Activated T-cell treated with anti-CD3 and anti-CD28 coated beads for 4 hours (primary cell): ENCODE data around the gene COL20A1.
"Not testable (repeated sequence)": the region's sequence is repeated elsewhere in the genome, so short reads cannot be mapped to it uniquely, and the experiment has no call there.

Source experiments
- DNase-seq: peaks from one replicate; pipeline ENCODE4 v3.0.0-alpha.2; 2020

COL20A1 gene

DNA sequence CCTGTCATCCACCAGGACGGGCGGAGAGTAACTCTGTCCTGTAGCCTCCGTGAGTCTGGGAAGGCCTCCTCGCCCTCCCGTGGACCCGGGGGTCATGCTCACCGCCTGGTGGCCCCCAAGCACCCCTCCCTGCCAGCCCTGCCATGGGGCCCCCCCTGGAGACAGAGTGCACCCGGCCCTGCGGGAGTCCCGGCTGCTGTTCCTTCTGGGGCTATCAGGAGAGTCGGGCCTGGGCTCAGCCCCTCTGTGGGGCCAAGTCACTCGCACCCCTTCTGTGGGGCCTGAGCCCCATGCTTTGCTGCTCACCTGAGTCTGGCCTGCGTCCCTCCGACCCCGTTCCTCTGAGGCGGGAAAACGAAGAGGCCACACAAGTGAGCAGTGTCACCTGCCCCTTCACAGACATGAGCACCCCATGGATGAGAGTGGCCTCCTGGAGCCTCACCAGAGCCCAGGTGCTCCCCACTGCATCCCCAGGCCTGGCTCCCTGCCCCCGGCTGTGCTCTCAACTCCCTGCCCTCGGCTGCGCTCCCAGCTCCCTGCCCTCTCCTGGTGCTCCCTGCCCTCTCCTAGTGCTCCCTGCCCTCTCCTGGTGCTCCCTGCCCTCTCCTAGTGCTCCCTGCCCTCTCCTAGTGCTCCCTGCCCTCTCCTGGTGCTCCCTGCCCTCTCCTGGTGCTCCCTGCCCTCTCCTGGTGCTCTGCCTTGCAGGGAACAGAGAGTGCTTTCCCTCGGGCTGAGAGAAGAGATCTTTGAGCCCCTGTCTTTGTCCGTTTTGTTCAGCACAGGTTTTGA, 72.8 kb downstream of the COL20A1 start:
- DNase-seq = no peak

DNA sequence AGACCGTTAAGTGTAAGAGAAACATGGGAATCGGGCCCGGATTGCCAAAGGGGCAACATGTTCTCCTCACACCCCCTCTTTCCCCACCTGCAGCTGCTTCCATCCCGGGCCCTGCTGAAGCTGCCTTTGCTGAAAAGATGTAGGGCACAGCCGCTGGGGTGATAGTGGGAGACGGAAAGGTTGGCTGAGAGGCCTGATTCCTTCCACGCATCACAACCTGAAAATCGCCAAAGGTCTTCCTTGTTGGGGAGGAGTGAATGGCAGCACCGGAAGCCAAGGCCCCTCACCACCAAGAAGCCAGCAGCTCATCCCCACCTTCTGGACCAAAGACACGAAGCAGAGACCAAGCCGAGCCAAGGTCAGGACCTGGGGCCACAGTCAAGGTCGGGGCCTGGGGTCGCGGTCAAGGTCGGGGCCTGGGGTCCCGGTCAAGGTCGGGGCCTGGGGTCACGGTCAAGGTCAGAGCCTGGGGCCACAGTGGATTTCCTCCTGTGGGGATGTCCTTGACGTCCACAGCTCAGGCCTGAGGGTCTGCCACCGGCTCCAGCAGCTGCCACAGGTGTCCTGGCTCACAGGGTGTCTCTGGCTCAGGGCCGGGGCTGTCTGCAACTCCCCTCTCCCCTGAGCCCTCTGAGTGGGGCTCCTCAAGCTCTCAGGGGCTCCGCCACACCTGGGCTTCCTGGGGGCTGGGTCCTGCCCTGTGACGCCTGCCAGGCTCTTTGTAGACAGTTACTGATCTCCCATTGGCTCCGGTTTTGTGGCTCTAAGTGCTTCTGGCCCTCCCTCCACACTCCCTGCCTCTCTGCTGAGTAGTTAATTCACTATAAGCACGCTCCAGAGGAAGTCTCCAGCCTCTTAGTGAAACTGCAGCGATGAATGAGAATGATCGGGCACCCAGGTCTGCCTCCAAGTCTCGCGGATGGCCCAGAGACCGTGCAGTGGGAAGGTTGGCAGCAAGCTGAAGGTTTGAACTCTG, 73.7 kb downstream of the COL20A1 start:
- no peak for DNase-seq

DNA sequence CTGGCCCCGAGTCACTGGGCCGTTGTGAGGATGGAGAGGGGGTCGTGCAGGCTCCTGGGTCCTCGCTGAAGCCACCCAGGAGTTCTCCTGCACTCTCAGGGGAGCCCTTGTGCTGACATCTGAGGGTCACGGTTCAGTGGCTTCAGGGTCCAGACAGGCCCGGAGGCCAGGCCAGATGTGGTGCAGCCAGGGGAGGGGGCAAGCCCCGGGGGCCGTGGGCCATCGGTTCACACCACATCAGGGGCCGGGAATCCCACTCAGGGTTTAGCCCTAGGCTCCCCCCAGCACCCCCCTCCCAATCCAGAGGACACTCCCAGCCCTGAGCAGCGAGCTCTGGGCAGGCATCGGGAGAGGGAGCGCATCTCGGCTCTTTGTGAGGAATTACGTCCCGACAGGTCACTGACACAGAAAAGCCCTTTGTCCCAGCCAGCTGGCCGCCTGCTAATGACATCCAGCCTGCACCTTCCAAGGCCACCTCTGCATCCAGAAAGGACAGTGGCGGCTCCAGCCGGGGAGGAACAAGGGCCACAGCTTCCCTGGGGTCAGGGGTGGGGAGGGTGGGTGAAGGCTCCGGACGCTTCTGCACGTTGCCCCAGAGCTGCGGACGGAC, 74.6 kb downstream of the COL20A1 start:
- DNase-seq = no peak

DNA sequence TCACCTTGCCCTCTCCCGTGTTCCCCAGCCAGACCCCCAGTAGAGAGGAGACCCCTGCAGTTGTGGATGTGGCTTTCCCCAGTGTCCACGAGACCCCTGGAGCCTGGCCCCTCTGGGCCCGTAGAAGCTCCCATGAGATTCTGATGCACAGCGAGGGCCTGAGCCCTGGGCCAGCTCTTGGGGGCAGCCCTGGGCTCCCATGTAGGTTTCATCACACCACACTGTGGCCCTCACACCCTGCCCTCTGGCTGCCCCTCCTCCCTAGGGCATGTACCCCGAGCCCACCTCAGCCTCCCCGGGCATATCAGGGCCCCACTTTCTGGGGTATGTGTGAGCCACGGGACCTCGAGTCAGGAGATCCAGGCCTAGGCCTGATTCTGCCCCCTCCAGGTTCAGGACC, 75.2 kb downstream of the COL20A1 start:
- DNase-seq = no peak

DNA sequence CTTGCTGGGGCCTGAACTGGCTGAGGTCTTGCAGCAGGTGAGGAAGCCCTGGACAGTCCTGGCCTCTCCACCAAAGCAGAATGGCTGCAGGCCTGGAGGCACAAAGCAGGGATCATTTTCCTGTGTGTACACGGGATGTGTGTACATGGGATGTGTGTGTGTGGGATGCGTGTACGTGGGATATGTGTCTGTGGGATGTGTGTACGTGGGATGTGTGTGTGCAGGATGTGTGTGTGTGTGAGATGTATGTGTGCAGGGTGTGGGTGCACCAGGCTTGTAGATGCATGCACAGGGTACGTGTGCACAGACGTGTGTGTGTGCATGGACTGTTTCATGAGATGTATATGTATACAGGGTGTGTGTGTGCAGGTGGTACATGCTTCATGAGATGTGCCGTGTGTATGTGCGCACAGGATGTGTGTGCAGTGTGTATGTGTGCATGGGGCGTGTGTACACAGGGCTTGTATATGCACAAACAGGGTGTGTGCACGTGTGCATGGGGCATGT, 76.1 kb downstream of the COL20A1 start:
- no peak for DNase-seq

DNA sequence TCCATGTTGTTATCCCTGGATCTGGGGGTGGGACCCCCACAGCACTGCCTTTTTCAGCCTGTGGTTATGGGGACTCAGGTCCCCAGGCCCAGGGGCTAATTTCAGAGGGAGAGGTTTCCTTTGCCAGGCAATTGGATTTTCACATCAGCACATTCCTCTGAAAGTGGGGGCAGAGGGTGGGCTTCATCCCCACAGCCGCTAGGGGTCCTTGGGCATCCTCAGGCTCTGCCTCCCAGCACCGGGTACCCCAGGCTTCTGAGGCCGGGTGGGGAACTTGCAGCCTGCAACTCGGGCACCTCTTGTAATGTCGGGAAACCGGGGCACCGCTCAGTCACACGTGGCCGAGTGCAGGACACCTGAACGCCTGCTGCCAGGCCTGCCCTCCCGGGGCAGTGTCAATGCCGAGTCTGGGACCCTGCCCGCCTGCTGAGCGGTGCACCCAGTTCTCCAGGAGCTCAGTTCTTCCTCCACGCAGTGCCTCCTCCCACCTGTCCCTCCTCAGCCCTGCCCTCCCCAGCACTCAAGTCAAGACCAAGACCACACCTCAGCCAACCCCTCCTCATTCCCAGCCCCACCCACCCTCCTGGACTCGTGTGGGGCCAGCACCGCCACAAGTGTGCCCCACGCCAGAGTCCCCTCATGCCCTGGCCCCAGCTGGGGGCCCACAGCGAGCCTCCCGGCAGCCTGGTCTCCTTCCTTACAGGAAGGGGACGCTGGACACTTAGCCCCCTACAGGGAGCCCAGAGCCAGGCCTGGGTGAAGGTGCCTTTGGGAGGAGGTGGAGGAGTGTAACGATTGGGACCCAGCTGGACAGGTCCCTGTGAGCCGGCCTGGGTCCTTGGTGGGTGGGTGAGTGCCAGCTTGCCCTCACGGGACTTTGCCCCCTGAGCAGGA, 77.0 kb downstream of the COL20A1 start:
- no peak for DNase-seq

DNA sequence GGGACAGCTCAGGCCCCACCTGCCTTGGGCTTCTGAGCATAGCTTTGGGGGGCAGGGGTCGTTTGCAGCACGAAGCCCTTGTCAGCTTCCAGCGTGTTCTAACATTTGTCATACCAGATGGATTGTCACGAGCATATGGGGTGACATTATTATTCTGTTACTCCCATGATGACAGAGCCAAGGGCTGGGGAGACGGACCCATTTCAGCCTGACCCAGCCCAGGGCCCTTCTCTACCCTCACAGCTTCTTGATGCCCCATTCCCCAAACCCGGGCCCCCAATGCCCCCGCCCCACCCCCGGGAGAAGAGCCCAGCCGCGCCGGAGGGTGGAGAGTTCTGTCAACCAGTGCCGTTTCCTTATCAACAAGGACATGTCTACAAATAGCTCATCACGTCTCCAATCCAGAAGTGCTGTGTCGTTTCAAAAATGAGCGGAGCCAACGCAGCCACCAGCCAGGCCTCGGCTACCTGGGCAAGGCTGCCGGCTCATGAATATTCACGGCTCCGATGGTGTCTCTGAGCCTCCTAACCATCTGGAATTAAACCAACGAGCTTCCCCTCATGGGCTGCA, 77.7 kb downstream of the COL20A1 start:
- DNase-seq = no peak

DNA sequence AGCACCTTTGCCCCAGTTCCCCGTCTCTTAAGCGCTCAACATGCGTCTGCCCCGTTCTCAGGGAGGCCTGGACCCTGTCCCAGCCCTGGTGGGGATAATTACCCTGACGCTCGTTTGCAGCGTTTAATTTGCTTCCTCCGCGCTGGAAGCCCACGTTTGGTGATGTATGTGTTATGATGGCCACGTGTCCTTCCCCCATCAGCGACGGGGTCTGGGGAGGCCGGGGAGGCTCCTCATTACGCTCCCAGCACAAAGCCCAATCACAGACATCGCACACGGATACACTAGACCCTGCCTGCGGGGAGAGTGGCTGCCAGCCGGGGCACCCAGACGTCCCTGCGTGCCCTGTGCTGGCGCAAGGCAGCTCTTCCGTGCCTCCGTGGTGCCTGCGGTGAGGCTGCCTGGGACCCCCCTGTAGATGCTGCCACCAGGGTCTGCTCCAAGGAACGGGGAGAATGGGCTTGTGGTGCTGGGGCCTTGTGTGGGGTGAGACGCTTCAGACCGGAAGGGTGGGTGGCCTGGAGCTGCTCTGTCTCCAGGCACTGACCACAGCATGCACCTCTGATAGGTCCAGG, 78.4 kb downstream of the COL20A1 start:
- no peak for DNase-seq

DNA sequence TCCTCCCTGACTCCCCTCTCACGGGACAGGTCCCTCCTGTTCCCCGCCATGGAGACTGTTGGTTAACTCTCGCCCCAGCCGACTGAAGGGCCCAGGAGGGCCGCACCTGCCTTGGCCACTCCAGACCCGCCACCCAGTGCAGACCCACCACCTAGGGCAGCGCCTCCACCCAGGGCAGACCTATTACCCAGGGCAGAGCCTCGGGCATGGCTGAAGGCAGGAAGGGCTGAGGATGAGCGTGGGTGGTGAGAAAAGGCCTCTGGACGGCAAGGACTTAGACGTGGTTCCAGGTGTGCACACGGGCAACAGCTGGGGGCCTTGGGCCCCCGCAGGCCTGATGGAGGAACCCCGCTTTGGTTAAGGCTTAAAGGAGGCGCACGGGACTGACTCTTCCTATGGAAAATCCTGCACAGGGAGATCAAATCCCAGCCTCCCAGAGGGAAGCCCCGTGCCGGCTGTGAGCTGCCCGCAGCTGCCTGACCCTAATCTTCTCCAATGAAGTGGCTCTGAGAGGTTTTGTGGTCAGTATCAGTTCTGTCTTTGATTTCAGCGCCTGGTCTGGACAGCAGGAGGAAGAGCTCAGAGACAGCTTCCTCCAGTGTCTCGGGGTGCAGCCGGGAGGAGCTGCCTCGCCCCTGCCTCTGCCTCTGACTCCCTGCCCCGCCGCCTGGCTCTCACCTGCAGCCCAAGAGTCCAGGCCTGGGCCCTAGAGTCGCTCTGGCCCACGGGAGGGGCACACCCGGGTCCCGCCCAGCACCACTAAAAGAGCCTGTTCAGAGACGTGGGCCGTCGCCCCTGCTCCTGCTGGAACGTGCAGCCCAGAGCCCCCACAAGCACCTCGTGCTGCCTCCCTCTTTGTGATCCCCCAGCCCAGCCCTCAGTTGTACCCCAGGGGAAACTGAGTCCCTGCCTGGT, 80.2 kb downstream of the COL20A1 start:
- no peak for DNase-seq

DNA sequence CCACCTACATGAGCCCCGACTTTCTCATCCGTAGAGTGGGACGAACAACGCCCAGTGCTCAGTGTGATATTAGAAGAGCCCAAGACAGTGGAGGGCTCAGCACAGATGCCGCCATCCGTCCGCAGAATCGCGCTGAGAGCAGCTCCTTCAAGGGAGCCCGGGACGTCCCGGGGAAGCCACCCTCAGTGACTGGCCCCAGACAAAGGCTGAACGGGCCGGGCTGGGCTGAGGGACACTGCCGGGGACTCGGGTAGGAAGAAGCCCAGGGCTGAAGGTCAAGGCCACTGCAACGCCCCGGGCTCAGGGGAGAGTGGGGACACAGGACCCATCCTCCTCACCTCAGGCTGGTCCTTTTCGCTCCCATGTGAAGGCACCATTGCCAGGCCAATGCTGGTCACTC, 81.0 kb downstream of the COL20A1 start:
- DNase-seq = no peak

DNA sequence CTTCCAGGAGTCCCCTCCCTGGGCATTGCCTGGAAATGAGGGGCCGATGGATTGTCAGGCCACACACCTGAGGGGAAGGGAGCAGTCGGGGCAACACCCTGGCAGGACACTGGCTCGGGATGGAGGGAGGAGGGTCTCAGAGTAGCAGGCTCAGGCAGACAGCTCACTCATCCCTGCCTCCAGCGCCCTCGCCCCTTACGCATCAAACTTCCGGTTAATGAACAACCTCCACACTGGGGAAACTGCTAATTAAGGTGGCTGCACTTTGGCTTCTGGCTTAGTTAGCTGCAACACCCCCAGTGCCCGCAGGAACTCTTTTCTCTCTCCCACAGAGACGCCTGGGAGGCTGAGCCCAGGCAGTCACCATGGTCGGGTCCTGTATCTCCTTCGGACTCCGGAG, 81.5 kb downstream of the COL20A1 start:
- no peak for DNase-seq

DNA sequence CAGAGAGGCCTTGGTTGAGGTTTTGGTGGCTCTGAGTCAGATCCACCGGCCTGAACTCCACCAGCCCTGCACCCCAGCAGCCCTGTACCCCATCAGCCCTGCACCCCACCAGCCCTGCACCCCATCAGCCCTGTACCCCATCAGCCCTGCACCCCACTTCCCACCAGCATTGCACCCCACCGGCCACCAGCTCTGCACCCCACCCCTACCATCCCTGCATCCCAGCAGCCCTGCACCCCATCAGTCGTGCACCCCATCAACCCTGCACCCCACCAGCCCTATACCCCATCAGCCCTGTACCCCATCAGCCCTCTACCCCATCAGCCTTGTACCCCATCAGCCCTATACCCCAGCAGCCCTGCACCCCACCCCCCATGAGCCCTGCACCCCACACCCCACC, 82.5 kb downstream of the COL20A1 start:
- DNase-seq = no peak

DNA sequence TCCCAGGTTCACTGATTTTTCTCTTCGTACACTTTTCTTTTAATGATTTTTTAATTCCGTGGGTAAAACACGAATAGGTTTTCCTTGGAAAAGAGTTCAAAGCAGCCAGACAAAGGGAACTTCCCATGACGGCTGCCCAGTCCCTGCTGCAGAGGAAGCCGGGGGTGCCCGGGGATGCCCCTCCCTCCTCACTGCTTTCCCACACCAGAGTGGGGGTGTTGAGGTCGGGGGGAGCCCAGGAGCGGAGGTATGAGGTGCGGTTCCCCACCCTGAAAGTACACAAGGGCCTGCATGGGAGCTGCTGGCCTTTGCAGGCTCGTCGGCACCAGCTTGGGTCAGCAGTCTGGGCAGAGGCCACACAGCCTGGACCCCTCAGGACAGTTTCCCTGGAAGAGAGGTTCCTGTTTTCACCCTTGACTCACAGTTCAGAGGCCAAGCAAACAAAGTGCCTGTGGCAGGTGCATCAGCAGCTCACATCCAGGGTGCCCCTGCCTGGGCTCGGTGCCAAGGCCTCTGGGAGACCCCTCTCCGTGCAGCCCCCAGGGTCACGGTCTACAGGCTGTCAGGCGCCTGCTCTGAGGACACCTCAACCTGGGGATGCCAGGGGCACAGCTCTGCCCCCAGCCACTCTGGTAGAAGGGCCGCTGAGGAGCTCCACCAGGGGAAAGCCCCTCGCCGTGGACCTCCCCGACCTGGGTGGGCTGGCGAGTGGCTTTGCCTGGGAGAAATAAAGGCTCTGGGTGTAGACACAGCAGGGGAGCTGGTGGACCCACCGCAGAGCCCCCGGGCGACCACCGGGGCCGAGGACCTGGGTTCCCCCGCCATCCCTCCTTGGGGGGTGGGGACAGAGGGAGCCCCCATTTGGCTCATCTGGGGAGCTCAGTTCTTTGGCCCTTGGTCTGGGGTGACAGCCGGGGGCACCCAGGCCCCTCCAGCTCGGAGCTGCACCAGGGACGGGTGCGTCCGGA, 83.6 kb downstream of the COL20A1 start:
- no peak for DNase-seq

DNA sequence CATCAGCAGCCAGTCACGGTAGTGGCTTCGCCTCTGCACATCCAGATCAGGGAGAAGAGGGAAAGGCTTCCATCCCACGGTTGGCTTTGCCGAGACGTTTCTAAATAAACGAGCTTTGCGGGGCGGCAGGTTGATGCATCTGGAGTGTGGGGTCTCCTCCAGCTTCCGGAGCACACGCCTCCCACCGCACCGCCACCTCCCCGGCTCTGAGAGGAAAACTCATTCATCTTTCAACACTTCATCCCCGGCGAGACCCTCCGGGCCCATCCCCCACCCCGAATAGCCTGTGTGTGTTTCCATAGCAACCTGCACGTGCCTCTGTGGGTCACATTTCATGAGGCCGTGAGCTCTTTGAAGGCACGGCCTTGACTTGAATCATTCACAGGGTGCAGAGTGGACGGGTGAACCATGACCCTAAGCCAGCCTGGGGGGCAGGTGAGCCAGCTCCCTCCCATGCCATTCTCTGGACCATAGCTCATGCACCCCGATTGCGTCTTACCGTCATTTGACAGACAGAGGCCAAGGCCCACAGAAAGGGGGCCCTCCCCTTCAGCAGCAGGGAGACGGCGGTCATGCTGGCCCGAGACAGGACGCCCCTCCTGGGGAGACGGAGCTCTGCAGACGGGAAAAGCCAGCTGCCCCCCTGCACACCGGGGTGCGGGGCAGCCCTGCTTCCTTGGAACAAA, 84.4 kb downstream of the COL20A1 start:
- no peak for DNase-seq

DNA sequence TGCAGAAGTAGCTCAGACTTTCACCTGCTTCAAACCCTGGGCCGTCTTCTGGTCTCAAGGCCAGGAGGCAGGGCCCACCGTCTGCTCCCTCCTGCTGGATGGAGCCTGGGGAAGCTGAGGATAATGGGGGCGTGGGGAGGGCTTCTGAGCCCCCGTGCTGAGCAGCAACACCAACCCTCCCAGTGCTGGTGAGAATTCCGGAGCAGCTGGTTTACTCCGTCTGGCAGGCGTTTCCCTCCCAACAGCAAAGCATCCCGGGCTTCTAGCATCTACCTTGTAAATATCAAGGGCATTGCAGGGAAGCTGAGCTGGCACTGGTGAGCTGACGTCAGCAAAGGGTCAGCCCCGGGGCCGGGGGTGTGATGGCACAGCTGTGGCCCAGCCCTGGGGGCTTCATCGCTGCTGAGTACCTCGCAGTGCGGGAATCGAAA, 85.0 kb downstream of the COL20A1 start:
- DNase-seq = no peak

DNA sequence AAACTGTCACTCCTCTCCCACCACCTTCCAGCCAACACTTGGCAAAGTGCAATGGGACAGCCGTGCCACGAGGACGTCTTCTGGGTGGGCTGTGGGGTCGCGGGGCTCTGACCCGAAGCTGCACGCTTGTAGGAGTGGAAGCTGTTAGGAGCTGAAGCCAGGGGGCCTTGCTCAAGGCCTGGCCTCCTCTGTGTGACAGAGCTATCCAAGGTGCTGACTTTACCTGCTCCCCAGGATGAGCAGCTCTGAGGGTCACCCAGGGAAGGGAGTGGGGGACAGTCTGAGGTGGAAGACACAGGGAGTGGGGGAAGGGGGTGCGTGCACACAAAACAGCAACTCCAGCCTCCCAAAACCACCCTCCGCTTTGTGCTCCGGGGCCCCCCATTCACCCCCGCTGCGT, 85.6 kb downstream of the COL20A1 start:
- no peak for DNase-seq

DNA sequence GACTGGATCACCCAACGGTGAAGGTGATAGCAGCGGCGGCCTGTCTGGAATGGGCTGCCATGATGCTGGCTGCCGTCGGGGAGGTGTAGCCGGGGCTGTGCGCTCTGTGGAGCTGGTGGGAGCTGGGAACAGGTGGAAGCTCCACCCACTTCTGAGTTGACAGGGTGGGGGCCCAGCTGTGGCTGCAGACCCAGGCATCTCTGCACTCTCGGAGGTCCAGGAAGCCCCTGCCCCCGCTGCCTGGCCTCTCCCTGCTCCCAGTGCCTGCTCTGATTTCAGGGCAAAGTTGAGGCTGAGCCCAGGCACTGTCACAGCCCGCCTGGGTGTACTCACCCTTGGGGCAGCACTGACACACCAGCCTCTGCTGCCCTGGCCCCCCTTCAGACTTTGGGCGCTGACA, 86.3 kb downstream of the COL20A1 start:
- DNase-seq = no peak

DNA sequence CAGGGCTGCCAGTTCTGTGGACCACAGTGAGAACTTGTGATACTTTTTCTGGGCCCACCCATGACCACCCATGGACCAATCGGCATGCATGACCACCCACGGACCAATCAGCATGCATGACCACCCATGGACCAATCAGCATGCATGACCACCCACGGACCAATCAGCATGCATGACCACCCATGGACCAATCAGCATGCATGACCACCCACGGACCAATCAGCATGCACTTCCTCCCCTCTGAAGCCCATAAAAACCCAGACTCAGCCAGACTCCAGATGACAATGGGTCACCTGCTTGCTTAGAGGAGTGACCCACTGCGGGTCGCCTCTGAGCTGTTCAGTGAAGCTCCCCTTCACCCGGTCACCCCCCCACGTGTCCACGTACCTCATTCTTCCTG, 86.9 kb downstream of the COL20A1 start:
- not testable (repeated sequence) for DNase-seq
